ENCODE data around the gene ARHGAP22. TPM values are rescaled to one million over a fixed set of nuclear protein-coding genes. Genes with fewer than 3 reads are reported as not detected.

The ARHGAP22 gene
- total RNA-seq, 2 experiments from 2014 or later, result not detected

- Histone ChIP-seq H3K27me3 (ENCODE audit: control insufficient read depth in 1 of 2, insufficient read depth in 2 of 2, low read length in 2 of 2) (no peaks in the 10 kb centered on the region), H3K4me3 (ENCODE audit: low read length) (no peak overlapping the region), H3K9me3 (ENCODE audit: control insufficient read depth in 1 of 2, insufficient read depth in 1 of 2, low read length in 2 of 2) (no peaks in the 10 kb centered on the region), H3K36me3 (ENCODE audit: insufficient read depth, low read length) (no peaks in the 10 kb centered on the region), H3K4me1 (ENCODE audit: insufficient read depth, low read length) (no peaks in the 10 kb centered on the region), H3K27ac (ENCODE audit: low read depth in 1 of 2, low read length in 2 of 2) (no peak overlapping the region)
- ATAC-seq (ENCODE audit: poor library complexity) (no peak), DNase-seq (no peak)
- intact Hi-C loops (cut with DNase I, micrococcal nuclease), result no loop called here
- CTCF ChIA-PET, result no interaction called here
- no peak for TF ChIP-seq CTCF (IDR thresholded peaks at IDR 0.05)
- no peaks in the 10 kb centered on the region for H3K36me3 Mint-ChIP-seq (ENCODE audit: low read depth)
- H3K4me3 Mint-ChIP-seq, result no peak overlapping the region
- no peaks in the 10 kb centered on the region for H3K27me3 Mint-ChIP-seq
- H3K4me1 Mint-ChIP-seq (ENCODE audit: low read depth), result no peaks in the 10 kb centered on the region
- no peaks in the 10 kb centered on the region for H3K9me3 Mint-ChIP-seq
- POLR2A ChIA-PET, result no interaction called here
- H3K27ac Mint-ChIP-seq, result no peak overlapping the region
Observed at GRCh38 chr10:48478469-48478868, 126.4 kb downstream of the ARHGAP22 start.

GRCh38 chr10:48477616-48478015 is 127.3 kb downstream of the ARHGAP22 start:
- intact Hi-C loops (cut with DNase I, micrococcal nuclease), result no loop called here
- ATAC-seq (ENCODE audit: poor library complexity) (no peak), DNase-seq (no peak)
- H3K4me3 ChIP-seq (ENCODE audit: low read length), result no peak overlapping the region
- Mint-ChIP-seq H3K27me3 (no peaks in the 10 kb centered on the region), H3K27ac (no peak overlapping the region), H3K36me3 (ENCODE audit: low read depth) (no peaks in the 10 kb centered on the region), H3K9me3 (no peaks in the 10 kb centered on the region), H3K4me3 (no peak overlapping the region), H3K4me1 (ENCODE audit: low read depth) (no peaks in the 10 kb centered on the region)
- POLR2A ChIA-PET, result no interaction called here
- H3K27me3 ChIP-seq (ENCODE audit: control insufficient read depth in 1 of 2, insufficient read depth in 2 of 2, low read length in 2 of 2), result no peaks in the 10 kb centered on the region
- no peaks in the 10 kb centered on the region for H3K9me3 ChIP-seq (ENCODE audit: control insufficient read depth in 1 of 2, insufficient read depth in 1 of 2, low read length in 2 of 2)
- H3K27ac ChIP-seq (ENCODE audit: low read depth in 1 of 2, low read length in 2 of 2), result no peak overlapping the region
- CTCF ChIA-PET, result no interaction called here
- no peaks in the 10 kb centered on the region for H3K36me3 ChIP-seq (ENCODE audit: insufficient read depth, low read length)
- no peak for TF ChIP-seq CTCF (IDR thresholded peaks at IDR 0.05)
- H3K4me1 ChIP-seq (ENCODE audit: insufficient read depth, low read length), result no peaks in the 10 kb centered on the region

- Histone ChIP-seq H3K27ac (ENCODE audit: low read depth in 1 of 2, low read length in 2 of 2) (no peak overlapping the region), H3K9me3 (ENCODE audit: control insufficient read depth in 1 of 2, insufficient read depth in 1 of 2, low read length in 2 of 2) (no peaks in the 10 kb centered on the region), H3K36me3 (ENCODE audit: insufficient read depth, low read length) (no peaks in the 10 kb centered on the region), H3K4me1 (ENCODE audit: insufficient read depth, low read length) (no peaks in the 10 kb centered on the region), H3K27me3 (ENCODE audit: control insufficient read depth in 1 of 2, insufficient read depth in 2 of 2, low read length in 2 of 2) (no peaks in the 10 kb centered on the region), H3K4me3 (ENCODE audit: low read length) (no peak overlapping the region)
- Mint-ChIP-seq H3K27ac (no peak overlapping the region), H3K4me3 (no peak overlapping the region), H3K27me3 (no peaks in the 10 kb centered on the region), H3K36me3 (ENCODE audit: low read depth) (no peaks in the 10 kb centered on the region), H3K4me1 (ENCODE audit: low read depth) (no peaks in the 10 kb centered on the region), H3K9me3 (no peaks in the 10 kb centered on the region)
- no peak for TF ChIP-seq CTCF (IDR thresholded peaks at IDR 0.05)
- no peak for ATAC-seq (ENCODE audit: poor library complexity)
- ChIA-PET CTCF (no interaction called here), POLR2A (no interaction called here)
- intact Hi-C loops (cut with DNase I, micrococcal nuclease), result no loop called here
- no peak for DNase-seq
Observed at GRCh38 chr10:48477141-48477540, 127.7 kb downstream of the ARHGAP22 start.
